HG02623 (cell line): Measurements from ENCODE around the gene RAP1GAP.

ENCODE experiments used
- ATAC-seq: cut with Tn5 transposase; IDR thresholded peaks from one replicate; pipeline ENCODE4 v1.9.1; 2021; ENCODE audit warnings: moderate library complexity; ENCODE audit not compliant: unreplicated experiment

The RAP1GAP gene

GRCh38 chr1:21596628-21597027 is 72.5 kb downstream of the RAP1GAP start:
- ATAC-seq, result no peak

- no peak for ATAC-seq
These were observed 73.0 kb downstream of the RAP1GAP start for GRCh38 chr1:21596174-21596573.

- no peak for ATAC-seq
These were observed 73.9 kb downstream of the RAP1GAP start for GRCh38 chr1:21594935-21595897.

GRCh38 chr1:21594501-21594900 is 74.7 kb downstream of the RAP1GAP start:
- no peak for ATAC-seq

- ATAC-seq, result no peak
These were observed 75.9 kb downstream of the RAP1GAP start for GRCh38 chr1:21593231-21593630.

GRCh38 chr1:21592086-21592865 is 76.9 kb downstream of the RAP1GAP start:
- no peak for ATAC-seq

- ATAC-seq, result no peak
These were observed 78.2 kb downstream of the RAP1GAP start for GRCh38 chr1:21590934-21591333.

GRCh38 chr1:21590126-21590880 is 78.9 kb downstream of the RAP1GAP start:
- ATAC-seq, result no peak

GRCh38 chr1:21589618-21590017 is 79.5 kb downstream of the RAP1GAP start:
- ATAC-seq, result no peak

- ATAC-seq, result no peak
These were observed 81.6 kb downstream of the RAP1GAP start for GRCh38 chr1:21587602-21587953.

- ATAC-seq, result no peak
These were observed 82.1 kb downstream of the RAP1GAP start for GRCh38 chr1:21586846-21587601.

GRCh38 chr1:21586222-21586621 is 82.9 kb downstream of the RAP1GAP start:
- ATAC-seq, result no peak

GRCh38 chr1:21585037-21585436 is 84.1 kb downstream of the RAP1GAP start:
- no peak for ATAC-seq

- no peak for ATAC-seq
These were observed 85.1 kb downstream of the RAP1GAP start for GRCh38 chr1:21584096-21584495.

GRCh38 chr1:21579791-21580190 is 89.4 kb downstream of the RAP1GAP start:
- ATAC-seq, result no peak

GRCh38 chr1:21577933-21578332 is 91.2 kb downstream of the RAP1GAP start:
- ATAC-seq, result no peak

- no peak for ATAC-seq
These were observed 91.8 kb downstream of the RAP1GAP start for GRCh38 chr1:21577324-21577723.

GRCh38 chr1:21576798-21577187 is 92.4 kb downstream of the RAP1GAP start:
- no peak for ATAC-seq

GRCh38 chr1:21576031-21576797 is 92.9 kb downstream of the RAP1GAP start:
- no peak for ATAC-seq
